HUDEP-2 (cell line): ENCODE results near the gene CD46.

Experiments
- DNase-seq, 76 experiments: peaks; one replicate each; lab custom pipeline; 2025; ENCODE audit not compliant: unreplicated experiment in 76 of 76; lab: John Stamatoyannopoulos, UW

CD46 gene

DNA sequence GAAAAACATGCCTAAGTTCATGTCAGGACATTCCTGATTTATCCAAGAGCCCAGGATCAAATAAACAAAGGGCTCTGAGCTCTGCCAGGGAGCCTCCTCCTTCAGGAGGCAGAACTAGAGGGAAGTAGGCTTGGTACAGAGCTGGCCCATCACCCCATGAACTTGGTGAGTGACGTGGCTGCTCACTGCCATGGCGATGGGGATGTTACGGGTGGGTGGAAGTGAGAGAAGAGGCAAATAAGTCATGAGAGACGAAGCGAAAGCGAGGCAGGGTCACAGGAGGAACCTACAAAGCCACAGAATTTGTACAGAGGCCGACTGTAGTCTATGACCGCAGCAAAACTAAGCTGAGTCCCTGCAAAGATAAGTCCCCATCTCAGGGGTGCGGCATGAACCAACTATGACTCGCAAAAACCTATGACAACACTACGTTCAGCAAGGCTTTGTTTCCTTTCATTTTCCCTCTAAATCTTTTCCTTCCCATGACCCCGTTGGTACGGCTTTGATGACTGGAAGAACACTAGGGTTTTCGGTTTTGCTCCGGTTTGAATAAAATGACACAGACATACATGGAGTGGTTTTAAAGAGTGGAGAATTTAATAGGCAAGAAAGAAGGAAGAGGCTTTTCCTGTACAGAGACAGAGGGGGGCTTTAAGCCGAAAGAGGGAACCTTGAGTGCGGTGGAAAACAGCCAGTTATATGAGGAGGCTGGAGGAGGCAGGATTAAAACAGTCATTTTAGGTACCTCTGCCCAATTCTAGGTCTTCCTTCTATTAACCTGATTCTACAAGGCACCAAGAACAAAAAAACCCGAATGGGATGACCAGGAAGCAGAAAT is 74.1 kb downstream of the CD46 start:
- peak in 57 of 76 experiments; percentile 22 to 71 (median 38) for DNase-seq

- DNase-seq = no peak
Measured at GRCh38 chr1:207826557-207827487, 75.0 kb downstream of the CD46 start.

GRCh38 chr1:207827488-207827830 is 75.6 kb downstream of the CD46 start:
- no peak for DNase-seq

- DNase-seq = peak in 6 of 76 experiments; percentile 12 to 47 (median 28)
Measured at GRCh38 chr1:207828046-207828445, 76.2 kb downstream of the CD46 start.

GRCh38 chr1:207828485-207829158 is 76.8 kb downstream of the CD46 start:
- peak in 71 of 76 experiments; percentile 20 to 87 (median 63) for DNase-seq

- no peak for DNase-seq
Measured at GRCh38 chr1:207829576-207829975, 77.7 kb downstream of the CD46 start.

DNA sequence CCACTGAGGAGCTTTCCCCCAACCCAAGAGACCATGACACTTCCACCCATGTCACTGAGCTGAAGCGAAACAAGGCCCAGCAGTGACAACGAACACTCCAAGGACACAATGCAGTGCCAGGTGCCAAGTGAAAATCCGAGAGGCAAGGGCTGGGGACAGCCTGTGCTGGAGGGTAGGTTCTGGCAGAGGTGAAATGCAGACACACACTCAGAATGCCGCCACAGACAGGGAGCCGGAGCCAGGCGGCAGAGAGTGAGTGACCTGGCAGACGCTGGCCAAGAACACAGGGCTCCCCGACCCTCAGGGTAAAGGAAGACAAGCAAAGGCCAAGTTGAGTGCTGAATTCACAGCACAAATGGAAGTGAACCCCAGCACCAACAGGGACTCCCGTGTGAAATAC is 78.9 kb downstream of the CD46 start:
- no peak for DNase-seq

GRCh38 chr1:207831517-207832327 is 79.9 kb downstream of the CD46 start:
- DNase-seq = no peak

DNA sequence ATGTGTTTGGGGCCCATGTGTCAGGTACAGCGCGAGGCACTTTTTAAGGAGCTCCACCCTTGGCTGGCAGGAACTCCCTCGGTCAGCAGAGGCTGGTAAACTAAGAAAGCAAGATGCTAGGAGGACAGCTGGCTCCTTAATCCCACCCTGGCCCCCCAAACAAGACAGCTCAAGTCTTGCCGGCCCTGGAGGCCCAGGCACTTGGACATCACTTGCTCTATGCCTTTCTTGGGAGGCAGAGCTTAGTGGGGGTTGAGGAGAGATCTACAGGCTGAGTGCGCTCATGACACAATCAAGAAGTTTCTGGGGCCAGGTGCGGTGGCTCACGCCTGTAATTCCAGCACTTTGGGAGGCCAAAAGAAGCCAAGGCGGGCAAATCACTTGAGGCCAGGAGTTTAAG is 80.9 kb downstream of the CD46 start:
- no peak for DNase-seq

DNA sequence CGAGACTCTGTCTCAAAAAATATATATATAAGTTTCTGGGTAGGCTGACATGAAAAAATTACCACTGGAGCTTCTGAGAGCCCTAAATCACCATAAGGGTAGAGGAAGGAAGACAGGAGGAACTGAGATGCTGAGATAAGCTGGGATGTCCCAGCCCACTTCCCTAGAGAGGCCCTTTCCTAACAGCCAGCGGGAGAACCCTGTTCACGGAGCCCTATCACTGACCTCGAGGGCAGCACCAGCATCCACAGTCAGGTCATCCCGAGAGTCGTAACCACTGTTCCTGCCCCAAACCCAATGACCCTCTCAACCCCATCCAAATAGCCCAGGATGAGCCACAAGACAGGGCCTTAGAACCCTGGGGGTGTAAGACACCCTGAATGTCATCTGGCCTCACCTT is 81.5 kb downstream of the CD46 start:
- no peak for DNase-seq

DNA sequence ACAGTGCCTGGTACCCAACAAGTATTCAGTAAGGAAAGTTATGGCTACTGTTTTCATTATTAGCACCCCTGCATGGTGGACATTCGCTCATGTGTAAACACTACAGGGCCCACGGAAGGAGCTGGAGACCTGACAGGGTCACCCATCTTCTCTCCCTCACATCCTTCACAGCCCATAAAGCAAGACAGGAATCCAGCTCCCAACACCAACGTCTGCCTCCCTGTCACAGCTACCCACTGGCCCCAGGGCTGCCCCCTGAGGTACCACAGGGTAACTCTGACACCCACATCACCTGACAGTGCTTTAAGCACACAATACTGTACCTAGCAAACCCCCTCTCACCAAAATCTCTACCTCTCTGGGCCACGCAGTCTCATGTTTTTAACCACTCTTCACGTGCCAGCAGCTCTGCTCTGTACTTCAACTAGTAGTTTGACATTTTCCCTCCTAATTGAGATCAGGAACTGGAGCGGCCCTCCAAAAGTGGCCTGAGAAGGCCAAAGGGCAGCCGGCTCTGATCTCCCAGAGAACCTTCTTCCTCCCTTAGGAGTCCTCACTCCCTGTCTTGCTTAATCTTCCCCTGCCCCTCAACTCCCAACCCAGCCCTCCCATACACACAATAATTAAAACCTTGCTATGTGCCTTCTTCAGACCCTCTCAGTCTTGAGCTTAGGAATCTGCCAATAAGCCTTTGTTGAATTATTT is 82.3 kb downstream of the CD46 start:
- DNase-seq = no peak

DNA sequence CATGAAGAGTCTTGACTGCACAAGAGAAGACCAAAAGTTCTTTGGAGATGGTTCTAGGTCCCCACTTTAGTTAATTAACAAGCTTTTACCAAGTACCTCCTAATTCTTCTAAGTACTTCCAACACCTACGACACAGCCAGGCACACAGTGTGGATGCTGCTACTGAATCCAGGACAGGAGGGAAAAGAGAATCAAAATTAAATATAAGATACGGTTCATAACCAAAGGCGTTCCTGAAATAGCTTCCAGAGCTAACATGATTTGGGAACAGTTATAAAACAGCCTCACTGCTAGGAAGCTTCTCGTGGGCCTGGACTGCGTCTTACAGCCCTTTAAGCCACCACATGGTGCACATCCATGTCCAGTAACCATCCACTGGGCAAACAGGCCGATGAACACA is 84.1 kb downstream of the CD46 start:
- no peak for DNase-seq

DNA sequence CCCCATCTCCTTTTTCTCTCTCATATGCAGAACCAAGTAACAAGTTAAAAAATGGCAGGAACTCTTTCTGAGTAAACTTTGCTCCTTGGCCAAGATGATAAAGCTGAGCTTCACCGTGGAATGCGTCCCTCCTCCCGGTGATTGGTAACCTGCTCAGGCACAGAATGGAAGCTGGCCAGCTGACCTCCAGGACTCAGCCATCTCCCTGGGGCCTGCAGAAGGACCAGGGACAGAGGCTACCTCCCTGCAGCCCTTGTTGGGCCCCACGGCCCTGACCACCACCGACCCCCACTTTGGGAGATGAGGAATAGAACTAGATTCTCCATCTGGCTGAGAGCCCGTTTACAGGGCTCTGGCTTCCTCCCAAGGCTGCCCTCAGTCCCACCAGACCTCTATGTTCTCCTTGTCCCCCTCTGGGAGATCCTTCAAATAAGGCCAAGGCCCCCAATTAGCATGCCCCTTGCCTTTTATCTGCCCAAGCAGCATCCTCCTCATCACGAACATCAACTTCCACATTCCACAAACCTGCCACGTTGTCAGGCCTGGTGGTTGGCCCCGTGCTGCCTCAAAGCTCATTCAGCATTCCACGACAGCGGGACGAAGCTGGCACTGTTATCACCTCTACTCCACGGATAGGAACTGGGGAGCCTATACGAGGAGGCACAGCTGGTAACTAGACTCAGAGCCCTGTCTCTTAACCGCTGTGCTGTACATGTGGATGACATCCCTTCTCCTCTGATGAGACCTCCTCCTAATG is 84.9 kb downstream of the CD46 start:
- no peak for DNase-seq

DNA sequence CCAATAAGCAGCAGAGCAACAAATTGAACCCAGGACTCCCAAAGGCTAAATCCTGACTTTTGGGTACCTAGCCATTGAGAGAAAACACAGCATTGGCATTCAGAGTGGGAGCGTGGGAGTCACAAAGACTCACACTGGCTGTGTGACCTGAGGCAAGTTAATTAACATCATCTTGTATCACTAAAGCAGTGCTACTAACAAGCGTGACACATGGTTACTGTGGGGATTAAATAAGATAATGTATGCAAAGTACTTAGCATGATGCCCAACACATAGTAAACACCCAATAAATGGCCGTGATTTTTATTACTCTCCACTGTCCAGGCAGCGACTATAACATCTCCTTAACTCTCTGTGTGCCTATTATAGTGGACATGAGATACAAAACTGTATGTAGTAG is 85.8 kb downstream of the CD46 start:
- no peak for DNase-seq

DNA sequence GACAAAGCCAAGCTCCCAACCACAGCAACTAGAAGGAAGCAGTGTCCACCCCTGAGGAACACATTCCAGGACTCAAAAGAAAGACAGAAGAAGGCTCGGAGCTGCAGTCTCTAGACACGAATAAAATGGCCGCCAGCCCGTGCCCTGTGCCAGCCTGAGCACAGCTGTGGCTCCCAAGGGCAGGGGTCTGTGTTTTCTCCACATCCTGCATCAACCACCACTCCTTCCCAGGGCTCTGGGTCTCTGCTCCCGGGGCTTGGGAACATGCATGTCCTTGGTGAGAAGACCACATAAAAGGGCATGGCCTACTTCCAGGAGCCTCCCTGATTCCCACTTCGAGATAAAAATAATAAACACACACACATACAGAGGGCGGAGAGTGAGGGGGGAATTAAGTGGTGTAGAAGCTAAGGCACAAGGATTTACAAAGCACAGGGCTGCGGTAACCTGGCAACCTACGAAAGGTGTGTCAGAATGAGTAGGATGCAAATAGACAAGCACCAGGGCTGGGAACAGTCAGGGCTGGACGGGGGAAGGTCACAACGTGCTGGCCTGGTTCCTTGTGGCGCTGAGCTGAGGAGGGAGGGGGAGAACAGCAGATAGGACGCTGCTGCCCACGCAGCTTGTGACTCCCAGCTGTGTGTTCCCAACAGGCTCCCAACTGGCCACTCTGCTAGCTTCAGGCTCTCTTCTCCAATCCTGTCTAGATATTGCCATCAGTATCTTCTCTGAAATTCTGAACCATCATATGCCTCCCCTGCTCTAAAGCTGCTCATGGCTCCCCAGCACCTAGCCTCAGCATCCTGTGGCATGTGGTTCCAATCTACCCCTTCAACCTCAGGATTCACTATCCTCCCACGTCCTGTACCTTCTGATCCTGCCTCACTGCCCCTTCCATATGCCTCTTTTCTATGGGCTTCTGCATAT is 86.6 kb downstream of the CD46 start:
- DNase-seq = peak in 8 of 76 experiments; percentile 14 to 40 (median 28)

DNA sequence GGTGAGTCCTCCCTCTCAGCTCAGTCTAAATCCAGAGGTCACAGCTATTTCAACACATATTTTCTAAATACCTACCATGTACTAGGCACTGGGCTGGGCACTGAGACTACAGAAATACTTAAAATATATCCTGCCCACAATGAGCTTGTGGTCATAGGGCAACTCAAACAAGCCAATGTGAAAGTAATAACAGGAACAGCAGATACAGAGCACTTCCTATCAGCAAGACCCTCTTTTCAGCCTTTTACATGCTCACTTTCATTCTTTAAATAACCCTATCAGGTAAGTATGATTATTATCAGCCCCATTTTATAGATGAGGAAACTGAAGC is 87.2 kb downstream of the CD46 start:
- no peak for DNase-seq

- DNase-seq = no peak
Measured at GRCh38 chr1:207840380-207840779, 88.5 kb downstream of the CD46 start.

- no peak for DNase-seq
Measured at GRCh38 chr1:207841293-207841692, 89.4 kb downstream of the CD46 start.
